ENCODE results near the gene ASIC5.

DNA sequence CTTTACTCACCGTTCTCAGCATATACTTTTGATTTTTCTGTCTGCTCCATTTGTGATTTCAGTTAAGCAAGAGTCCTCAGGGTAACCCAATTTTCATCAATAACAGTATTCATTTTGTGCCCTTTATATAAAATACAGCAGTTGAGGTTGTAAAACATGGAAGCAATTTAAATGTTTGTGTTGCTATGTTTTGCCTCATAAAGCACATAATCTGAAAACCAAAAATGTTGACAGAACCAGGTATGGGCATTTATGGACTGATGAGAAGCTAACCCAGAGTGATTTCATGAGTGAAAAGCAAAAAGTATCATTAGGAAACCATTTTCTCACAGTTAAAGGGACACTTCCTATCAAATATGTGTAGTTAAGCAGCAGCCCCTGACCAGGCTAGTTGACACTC is at the start of gene ASIC5:
- TF ChIP-seq, protein P1, sequence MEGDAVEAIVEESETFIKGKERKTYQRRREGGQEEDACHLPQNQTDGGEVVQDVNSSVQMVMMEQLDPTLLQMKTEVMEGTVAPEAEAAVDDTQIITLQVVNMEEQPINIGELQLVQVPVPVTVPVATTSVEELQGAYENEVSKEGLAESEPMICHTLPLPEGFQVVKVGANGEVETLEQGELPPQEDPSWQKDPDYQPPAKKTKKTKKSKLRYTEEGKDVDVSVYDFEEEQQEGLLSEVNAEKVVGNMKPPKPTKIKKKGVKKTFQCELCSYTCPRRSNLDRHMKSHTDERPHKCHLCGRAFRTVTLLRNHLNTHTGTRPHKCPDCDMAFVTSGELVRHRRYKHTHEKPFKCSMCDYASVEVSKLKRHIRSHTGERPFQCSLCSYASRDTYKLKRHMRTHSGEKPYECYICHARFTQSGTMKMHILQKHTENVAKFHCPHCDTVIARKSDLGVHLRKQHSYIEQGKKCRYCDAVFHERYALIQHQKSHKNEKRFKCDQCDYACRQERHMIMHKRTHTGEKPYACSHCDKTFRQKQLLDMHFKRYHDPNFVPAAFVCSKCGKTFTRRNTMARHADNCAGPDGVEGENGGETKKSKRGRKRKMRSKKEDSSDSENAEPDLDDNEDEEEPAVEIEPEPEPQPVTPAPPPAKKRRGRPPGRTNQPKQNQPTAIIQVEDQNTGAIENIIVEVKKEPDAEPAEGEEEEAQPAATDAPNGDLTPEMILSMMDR (conservative IDR thresholded peaks at IDR 0.05; ENCODE audit: low read length) = no peak
- TF ChIP-seq EZH2phosphoT487 (IDR thresholded peaks at IDR 0.05; ENCODE audit: borderline replicate concordance, low read depth, low read length) = no peak

Data from OCI-LY7 (cell line).